ENCODE measurements around the gene MTR. TPM values are rescaled to one million over a fixed set of nuclear protein-coding genes. Genes with fewer than 3 reads are reported as not detected.

The MTR gene
- total RNA-seq, 1 donor = 34.7 TPM

- Histone ChIP-seq H3K27me3 (ENCODE audit: insufficient read depth, low read length) (no peaks in the 10 kb centered on the region), H3K4me3 (ENCODE audit: low read length) (no peak overlapping the region), H3K9me3 (ENCODE audit: low read depth, low read length) (peaks cover 12% of the 10 kb centered on the region), H3K4me1 (ENCODE audit: insufficient read depth, low read length) (no peaks in the 10 kb centered on the region)
Measured at GRCh38 chr1:236913371-236914037, 118.4 kb downstream of the MTR start.

GRCh38 chr1:236914375-236914774 lies 119.3 kb downstream of the MTR start:
- Histone ChIP-seq H3K9me3 (ENCODE audit: low read depth, low read length) (peaks cover 12% of the 10 kb centered on the region), H3K4me3 (ENCODE audit: low read length) (no peak overlapping the region), H3K27me3 (ENCODE audit: insufficient read depth, low read length) (no peaks in the 10 kb centered on the region), H3K4me1 (ENCODE audit: insufficient read depth, low read length) (no peaks in the 10 kb centered on the region)

- Histone ChIP-seq H3K4me3 (ENCODE audit: low read length) (no peak overlapping the region), H3K27me3 (ENCODE audit: insufficient read depth, low read length) (no peaks in the 10 kb centered on the region), H3K4me1 (ENCODE audit: insufficient read depth, low read length) (no peaks in the 10 kb centered on the region), H3K9me3 (ENCODE audit: low read depth, low read length) (peaks cover 12% of the 10 kb centered on the region)
Measured at GRCh38 chr1:236916131-236916800, 121.2 kb downstream of the MTR start.

GRCh38 chr1:236917448-236917847 lies 122.4 kb downstream of the MTR start:
- no peaks in the 10 kb centered on the region for H3K4me1 ChIP-seq (ENCODE audit: insufficient read depth, low read length)
- H3K4me3 ChIP-seq (ENCODE audit: low read length) = no peak overlapping the region
- H3K27me3 ChIP-seq (ENCODE audit: insufficient read depth, low read length) = no peaks in the 10 kb centered on the region
- peaks cover 12% of the 10 kb centered on the region for H3K9me3 ChIP-seq (ENCODE audit: low read depth, low read length)

- no peak overlapping the region for H3K4me3 ChIP-seq (ENCODE audit: low read length)
- no peaks in the 10 kb centered on the region for H3K27me3 ChIP-seq (ENCODE audit: insufficient read depth, low read length)
- no peaks in the 10 kb centered on the region for H3K4me1 ChIP-seq (ENCODE audit: insufficient read depth, low read length)
- H3K9me3 ChIP-seq (ENCODE audit: low read depth, low read length) = peaks cover 12% of the 10 kb centered on the region
Measured at GRCh38 chr1:236920286-236920894, 125.3 kb downstream of the MTR start.

GRCh38 chr1:236921610-236922009 lies 126.5 kb downstream of the MTR start:
- no peak overlapping the region for H3K4me3 ChIP-seq (ENCODE audit: low read length)
- no peaks in the 10 kb centered on the region for H3K4me1 ChIP-seq (ENCODE audit: insufficient read depth, low read length)
- no peaks in the 10 kb centered on the region for H3K27me3 ChIP-seq (ENCODE audit: insufficient read depth, low read length)
- H3K9me3 ChIP-seq (ENCODE audit: low read depth, low read length) = peaks cover 7% of the 10 kb centered on the region

GRCh38 chr1:236922190-236922589 lies 127.1 kb downstream of the MTR start:
- no peaks in the 10 kb centered on the region for H3K4me1 ChIP-seq (ENCODE audit: insufficient read depth, low read length)
- no peaks in the 10 kb centered on the region for H3K27me3 ChIP-seq (ENCODE audit: insufficient read depth, low read length)
- peaks cover 1% of the 10 kb centered on the region for H3K9me3 ChIP-seq (ENCODE audit: low read depth, low read length)
- H3K4me3 ChIP-seq (ENCODE audit: low read length) = no peak overlapping the region

- Histone ChIP-seq H3K4me3 (ENCODE audit: low read length) (no peak overlapping the region), H3K4me1 (ENCODE audit: insufficient read depth, low read length) (no peaks in the 10 kb centered on the region), H3K9me3 (ENCODE audit: low read depth, low read length) (no peaks in the 10 kb centered on the region), H3K27me3 (ENCODE audit: insufficient read depth, low read length) (no peaks in the 10 kb centered on the region)
Measured at GRCh38 chr1:236925386-236925785, 130.3 kb downstream of the MTR start.

GRCh38 chr1:236930503-236930902 lies 135.4 kb downstream of the MTR start:
- H3K4me1 ChIP-seq (ENCODE audit: insufficient read depth, low read length) = no peaks in the 10 kb centered on the region
- H3K9me3 ChIP-seq (ENCODE audit: low read depth, low read length) = no peaks in the 10 kb centered on the region
- H3K27me3 ChIP-seq (ENCODE audit: insufficient read depth, low read length) = no peaks in the 10 kb centered on the region
- no peak overlapping the region for H3K4me3 ChIP-seq (ENCODE audit: low read length)

- H3K4me1 ChIP-seq (ENCODE audit: insufficient read depth, low read length) = no peaks in the 10 kb centered on the region
- no peaks in the 10 kb centered on the region for H3K27me3 ChIP-seq (ENCODE audit: insufficient read depth, low read length)
- no peaks in the 10 kb centered on the region for H3K9me3 ChIP-seq (ENCODE audit: low read depth, low read length)
- H3K4me3 ChIP-seq (ENCODE audit: low read length) = no peak overlapping the region
Measured at GRCh38 chr1:236938760-236939159, 143.7 kb downstream of the MTR start.

GRCh38 chr1:236942431-236942830 lies 147.3 kb downstream of the MTR start:
- Histone ChIP-seq H3K4me3 (ENCODE audit: low read length) (no peak overlapping the region), H3K9me3 (ENCODE audit: low read depth, low read length) (no peaks in the 10 kb centered on the region), H3K4me1 (ENCODE audit: insufficient read depth, low read length) (no peaks in the 10 kb centered on the region), H3K27me3 (ENCODE audit: insufficient read depth, low read length) (no peaks in the 10 kb centered on the region)

- Histone ChIP-seq H3K9me3 (ENCODE audit: low read depth, low read length) (no peaks in the 10 kb centered on the region), H3K4me3 (ENCODE audit: low read length) (no peak overlapping the region), H3K4me1 (ENCODE audit: insufficient read depth, low read length) (no peaks in the 10 kb centered on the region)
Measured at GRCh38 chr1:236944556-236944955, 149.5 kb downstream of the MTR start.

GRCh38 chr1:236945002-236945401 lies 149.9 kb downstream of the MTR start:
- H3K4me3 ChIP-seq (ENCODE audit: low read length) = no peak overlapping the region
- no peaks in the 10 kb centered on the region for H3K27me3 ChIP-seq (ENCODE audit: insufficient read depth, low read length)
- no peaks in the 10 kb centered on the region for H3K4me1 ChIP-seq (ENCODE audit: insufficient read depth, low read length)
- no peaks in the 10 kb centered on the region for H3K9me3 ChIP-seq (ENCODE audit: low read depth, low read length)

More at GRCh38 chr1:236944556-236944955, 149.5 kb downstream of the MTR start:
- H3K27me3 ChIP-seq (ENCODE audit: insufficient read depth, low read length) = no peaks in the 10 kb centered on the region

- no peaks in the 10 kb centered on the region for H3K4me1 ChIP-seq (ENCODE audit: insufficient read depth, low read length)
- no peaks in the 10 kb centered on the region for H3K9me3 ChIP-seq (ENCODE audit: low read depth, low read length)
- H3K27me3 ChIP-seq (ENCODE audit: insufficient read depth, low read length) = no peaks in the 10 kb centered on the region
- H3K4me3 ChIP-seq (ENCODE audit: low read length) = no peak overlapping the region
Measured at GRCh38 chr1:236947794-236948193, 152.7 kb downstream of the MTR start.

- Histone ChIP-seq H3K27me3 (ENCODE audit: insufficient read depth, low read length) (no peaks in the 10 kb centered on the region), H3K4me3 (ENCODE audit: low read length) (no peak overlapping the region), H3K9me3 (ENCODE audit: low read depth, low read length) (no peaks in the 10 kb centered on the region), H3K4me1 (ENCODE audit: insufficient read depth, low read length) (no peaks in the 10 kb centered on the region)
Measured at GRCh38 chr1:236948381-236948780, 153.3 kb downstream of the MTR start.

Data from mononuclear cell (primary cell).